Ascending aorta (tissue), 2 donors: ENCODE data around the gene MRPL34. TPM values are rescaled to one million over a fixed set of nuclear protein-coding genes. Genes with fewer than 3 reads are reported as not detected.

ENCODE experiments used
- DNase-seq, 2 donors: peaks; one replicate each; pipeline ENCODE4 v3.0.0-alpha.2; 2019; ENCODE audit warnings: low spot score in 2 of 2
- H3K27ac ChIP-seq, 2 donors: fragments of 200-600 bp; sonication (generic); one replicate each; pipeline ENCODE4 v1.5.1; 2016 to 2017; ENCODE audit warnings: mild to moderate bottlenecking in 1 of 2
- H3K27me3 ChIP-seq: fragments of 200-600 bp; sonication (generic); one replicate; pipeline ENCODE4 v1.5.1; 2017
- H3K36me3 ChIP-seq, 2 donors: fragments of 200-600 bp; sonication (generic); one replicate each; pipeline ENCODE4 v1.5.1; 2016
- H3K4me1 ChIP-seq, 2 donors: fragments of 200-600 bp; sonication (generic); one replicate each; pipeline ENCODE4 v1.5.1; 2016 to 2017; ENCODE audit warnings: mild to moderate bottlenecking in 1 of 2
- H3K4me3 ChIP-seq, 2 donors: fragments of 200-600 bp; sonication (generic); one replicate each; pipeline ENCODE4 v1.5.1; 2016 to 2017; ENCODE audit warnings: mild to moderate bottlenecking in 1 of 2
- H3K9me3 ChIP-seq, 2 donors: fragments of 200-600 bp; sonication (generic); one replicate each; pipeline ENCODE4 v1.5.1; 2016
- CTCF ChIP-seq, 3 experiments: fragments of 200-600 bp in 2 of 3; fragments of 450-650 bp in 1 of 3; sonication (generic) in 2 of 3; IDR thresholded peaks; one replicate each; pipeline ENCODE4 v1.5.1; 2016 to 2019; ENCODE audit warnings: antibody characterized with exemption in 3 of 3, mild to moderate bottlenecking in 1 of 3, moderate library complexity in 1 of 3
- intact Hi-C: fragments of 100-400 bp; cut with DNase I; formaldehyde crosslinking; loops from one replicate; pipeline ENCODE4 v1.15.1; 2023
- total RNA-seq: library from RNA; depleted of rRNA; stranded (reverse); fragments of >200 nt; gene quantifications from one replicate; pipeline ENCODE4 v1.1.0, GENCODE V29; 2016

The MRPL34 gene
- total RNA-seq, 1 donor from 2014 or later, result 98.9 TPM

- Histone ChIP-seq H3K4me1 (peaks cover 15 to 23% of the 10 kb centered on the region in 2 donors), H3K9me3 (no peaks in the 10 kb centered on the region), H3K36me3 (no peaks in the 10 kb centered on the region), H3K4me3 (peak overlapping the region; percentile 80 to 97), H3K27me3 (no peaks in the 10 kb centered on the region), H3K27ac (peak overlapping the region; percentile 11 to 49)
- DNase-seq, result no peak
- TF ChIP-seq CTCF (IDR thresholded peaks at IDR 0.05), result no peak
- intact Hi-C loops, result loop anchor here (2.0 kb wide), 1 partner anchor 29 kb away; the partner anchor contains the start of gene MRPL34
Observed at GRCh38 chr19:17333611-17334413, 28.1 kb downstream of the MRPL34 start.

GRCh38 chr19:17334414-17335409, 29.0 kb downstream of the MRPL34 start, which contains the start of gene ANO8:
Gene ANO8 (minus strand): TSS chr19:17334855. CDS start chr19:17334670, 185 bp downstream.
- no peaks in the 10 kb centered on the region for H3K9me3 ChIP-seq
- H3K27ac ChIP-seq, result peak within 1 kb of the TSS; percentile 11 to 49
- intact Hi-C loops, result loop anchor here (2.0 kb wide), 1 partner anchor 30 kb away; the partner anchor contains the start of gene MRPL34
- H3K4me3 ChIP-seq, result peak within 1 kb of the TSS; percentile 80 to 97
- no peak for TF ChIP-seq CTCF (IDR thresholded peaks at IDR 0.05)
- peak; percentile 64 to 97 for DNase-seq
- H3K36me3 ChIP-seq, result no peaks in the 10 kb centered on the region
- H3K4me1 ChIP-seq, result peaks cover 15 to 23% of the 10 kb centered on the region in 2 donors
- H3K27me3 ChIP-seq, result no peaks in the 10 kb centered on the region

- Histone ChIP-seq H3K9me3 (no peaks in the 10 kb centered on the region), H3K4me1 (peaks cover 15 to 23% of the 10 kb centered on the region in 2 donors), H3K27me3 (no peaks in the 10 kb centered on the region), H3K36me3 (no peaks in the 10 kb centered on the region), H3K4me3 (peak overlapping the region in 1 of 2 donors; percentile 97), H3K27ac (no peak overlapping the region)
- TF ChIP-seq CTCF (IDR thresholded peaks at IDR 0.05), result no peak
- intact Hi-C loops, result loop anchor here (2.0 kb wide), 1 partner anchor 31 kb away; the partner anchor contains the start of gene MRPL34
- no peak for DNase-seq
Observed at GRCh38 chr19:17335575-17335974, 29.9 kb downstream of the MRPL34 start.

- peak; percentile 97 to 99 for DNase-seq
- TF ChIP-seq CTCF (IDR thresholded peaks at IDR 0.05), result no peak
- intact Hi-C loops, result loop anchor here (1.0 to 2.0 kb wide), 3 partner anchors 54 to 132 kb away; partner anchors contain the start of gene BABAM1
- Histone ChIP-seq H3K27ac (peak within 1 kb of the TSS; percentile 91 to 95), H3K9me3 (no peaks in the 10 kb centered on the region), H3K4me3 (peak within 1 kb of the TSS; percentile 84 to 91), H3K27me3 (no peaks in the 10 kb centered on the region), H3K36me3 (peaks cover 5% of the 10 kb centered on the region in 2 donors), H3K4me1 (peaks cover 15 to 23% of the 10 kb centered on the region in 2 donors)
Observed at GRCh38 chr19:17336872-17337674, 31.4 kb downstream of the MRPL34 start, which contains the start of gene GTPBP3. Gene GTPBP3 (plus strand): TSS chr19:17337553. CDS start chr19:17337612, 59 bp downstream.
